ENCODE data around the gene TNF. TPM values are rescaled to one million over a fixed set of nuclear protein-coding genes. Genes with fewer than 3 reads are reported as not detected.

The TNF gene
- total and polyA plus RNA-seq, 2 of the 13 experiments (the other 11 are each of a cell fraction or from before 2014, with no cell fraction given): not detected

DNA sequence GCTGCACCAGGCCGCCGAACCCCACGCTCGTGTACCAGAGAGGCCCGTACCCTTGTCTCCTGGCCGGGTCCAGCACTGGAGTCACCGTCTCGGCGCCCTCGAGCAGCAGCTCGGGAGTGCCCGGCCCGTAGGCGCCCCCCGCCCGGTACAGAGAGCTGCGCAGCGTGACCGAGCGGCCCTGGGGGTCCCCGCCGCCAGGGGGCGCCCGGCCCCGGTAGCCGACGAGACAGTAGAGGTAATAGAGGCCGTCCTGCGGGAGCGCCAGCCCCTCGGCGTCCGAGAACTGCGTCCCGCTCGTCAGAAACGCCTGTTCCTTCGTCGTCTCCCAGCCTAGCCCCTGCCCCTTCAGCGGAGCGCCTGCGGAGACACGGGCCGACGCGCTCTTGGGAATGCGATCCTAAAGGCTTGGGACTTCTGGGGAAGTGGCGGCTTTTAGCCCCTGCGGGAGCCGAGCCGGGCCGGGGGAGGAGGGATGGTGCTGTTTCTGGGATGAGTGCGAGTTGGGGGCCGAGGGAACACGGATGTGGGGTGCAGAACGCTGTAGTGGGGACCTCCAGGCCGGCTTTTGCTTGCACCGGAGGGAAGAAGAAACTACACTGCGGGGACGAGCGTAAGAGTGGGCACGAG, 5.6 kb downstream of the TNF start (continued):
- TF ChIP-seq ZNF883 (CRISPR knock-in tag; IDR thresholded peaks at IDR 0.05; ENCODE audit: not compliant biosample characterization) (peak; percentile 62), HNRNPUL1 (IDR thresholded peaks at IDR 0.05; ENCODE audit: low read depth, low read length) (no peak), ZBTB7B (CRISPR knock-in tag; IDR thresholded peaks at IDR 0.05) (peak; percentile 99), MED1 (CRISPR knock-in tag; IDR thresholded peaks at IDR 0.05) (peak; percentile 36; the same call in 1 of the 2 replicates), GFI1 (CRISPR knock-in tag; IDR thresholded peaks at IDR 0.05; ENCODE audit: borderline replicate concordance) (no peak), NBN (conservative IDR thresholded peaks at IDR 0.05) (no peak), SRY (CRISPR knock-in tag; IDR thresholded peaks at IDR 0.05) (peak; percentile 56; the same call in 1 of the 2 replicates), ARNTL (CRISPR knock-in tag; IDR thresholded peaks at IDR 0.05) (peak; percentile 51; the same call in 1 of the 2 replicates), RFX3 (CRISPR knock-in tag; IDR thresholded peaks at IDR 0.05) (no peak), GPN1 (CRISPR knock-in tag; IDR thresholded peaks at IDR 0.05; ENCODE audit: borderline replicate concordance) (peak; percentile 26; the same call in 1 of the 2 replicates), DNMT3B (CRISPR knock-in tag; conservative IDR thresholded peaks at IDR 0.05) (no peak), U2AF1 (optimal IDR thresholded peaks at IDR 0.05; ENCODE audit: low read depth, low read length) (peak; percentile 60), ZNF816 (CRISPR knock-in tag; IDR thresholded peaks at IDR 0.05; ENCODE audit: borderline replicate concordance) (no peak), EHMT2 (IDR thresholded peaks at IDR 0.05; ENCODE audit: borderline replicate concordance, low read depth, low read length) (no peak), ELF3 (CRISPR knock-in tag; IDR thresholded peaks at IDR 0.05) (no peak; the same call in 1 of the 2 replicates)
- TF ChIP-seq, protein P1, sequence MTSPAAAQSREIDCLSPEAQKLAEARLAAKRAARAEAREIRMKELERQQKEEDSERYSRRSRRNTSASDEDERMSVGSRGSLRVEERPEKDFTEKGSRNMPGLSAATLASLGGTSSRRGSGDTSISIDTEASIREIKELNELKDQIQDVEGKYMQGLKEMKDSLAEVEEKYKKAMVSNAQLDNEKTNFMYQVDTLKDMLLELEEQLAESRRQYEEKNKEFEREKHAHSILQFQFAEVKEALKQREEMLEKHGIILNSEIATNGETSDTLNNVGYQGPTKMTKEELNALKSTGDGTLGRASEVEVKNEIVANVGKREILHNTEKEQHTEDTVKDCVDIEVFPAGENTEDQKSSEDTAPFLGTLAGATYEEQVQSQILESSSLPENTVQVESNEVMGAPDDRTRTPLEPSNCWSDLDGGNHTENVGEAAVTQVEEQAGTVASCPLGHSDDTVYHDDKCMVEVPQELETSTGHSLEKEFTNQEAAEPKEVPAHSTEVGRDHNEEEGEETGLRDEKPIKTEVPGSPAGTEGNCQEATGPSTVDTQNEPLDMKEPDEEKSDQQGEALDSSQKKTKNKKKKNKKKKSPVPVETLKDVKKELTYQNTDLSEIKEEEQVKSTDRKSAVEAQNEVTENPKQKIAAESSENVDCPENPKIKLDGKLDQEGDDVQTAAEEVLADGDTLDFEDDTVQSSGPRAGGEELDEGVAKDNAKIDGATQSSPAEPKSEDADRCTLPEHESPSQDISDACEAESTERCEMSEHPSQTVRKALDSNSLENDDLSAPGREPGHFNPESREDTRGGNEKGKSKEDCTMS (CRISPR knock-in tag; conservative IDR thresholded peaks at IDR 0.05): no peak
- TF ChIP-seq, protein P2, sequence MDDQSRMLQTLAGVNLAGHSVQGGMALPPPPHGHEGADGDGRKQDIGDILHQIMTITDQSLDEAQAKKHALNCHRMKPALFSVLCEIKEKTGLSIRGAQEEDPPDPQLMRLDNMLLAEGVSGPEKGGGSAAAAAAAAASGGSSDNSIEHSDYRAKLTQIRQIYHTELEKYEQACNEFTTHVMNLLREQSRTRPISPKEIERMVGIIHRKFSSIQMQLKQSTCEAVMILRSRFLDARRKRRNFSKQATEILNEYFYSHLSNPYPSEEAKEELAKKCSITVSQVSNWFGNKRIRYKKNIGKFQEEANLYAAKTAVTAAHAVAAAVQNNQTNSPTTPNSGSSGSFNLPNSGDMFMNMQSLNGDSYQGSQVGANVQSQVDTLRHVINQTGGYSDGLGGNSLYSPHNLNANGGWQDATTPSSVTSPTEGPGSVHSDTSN (CRISPR knock-in tag; IDR thresholded peaks at IDR 0.05; ENCODE audit: borderline replicate concordance): no peak
- TF ChIP-seq, protein P3, sequence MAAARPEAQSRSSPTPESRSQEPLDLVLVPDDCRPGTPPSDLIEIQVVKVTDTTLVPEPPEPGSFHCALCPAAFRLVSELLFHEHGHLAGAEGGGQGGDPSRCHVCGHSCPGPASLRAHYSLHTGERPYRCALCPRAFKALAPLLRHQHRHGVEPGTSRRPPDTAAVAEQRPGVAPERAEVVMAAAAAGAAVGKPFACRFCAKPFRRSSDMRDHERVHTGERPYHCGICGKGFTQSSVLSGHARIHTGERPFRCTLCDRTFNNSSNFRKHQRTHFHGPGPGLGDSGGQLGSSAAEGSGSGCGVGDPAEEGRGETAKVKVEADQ (CRISPR knock-in tag; IDR thresholded peaks at IDR 0.05; ENCODE audit: borderline replicate concordance): no peak
- TF ChIP-seq, protein P4, sequence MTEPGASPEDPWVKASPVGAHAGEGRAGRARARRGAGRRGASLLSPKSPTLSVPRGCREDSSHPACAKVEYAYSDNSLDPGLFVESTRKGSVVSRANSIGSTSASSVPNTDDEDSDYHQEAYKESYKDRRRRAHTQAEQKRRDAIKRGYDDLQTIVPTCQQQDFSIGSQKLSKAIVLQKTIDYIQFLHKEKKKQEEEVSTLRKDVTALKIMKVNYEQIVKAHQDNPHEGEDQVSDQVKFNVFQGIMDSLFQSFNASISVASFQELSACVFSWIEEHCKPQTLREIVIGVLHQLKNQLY (CRISPR knock-in tag; IDR thresholded peaks at IDR 0.05): peak; percentile 48; the same call in 1 of the 2 replicates
- TF ChIP-seq, protein P5, sequence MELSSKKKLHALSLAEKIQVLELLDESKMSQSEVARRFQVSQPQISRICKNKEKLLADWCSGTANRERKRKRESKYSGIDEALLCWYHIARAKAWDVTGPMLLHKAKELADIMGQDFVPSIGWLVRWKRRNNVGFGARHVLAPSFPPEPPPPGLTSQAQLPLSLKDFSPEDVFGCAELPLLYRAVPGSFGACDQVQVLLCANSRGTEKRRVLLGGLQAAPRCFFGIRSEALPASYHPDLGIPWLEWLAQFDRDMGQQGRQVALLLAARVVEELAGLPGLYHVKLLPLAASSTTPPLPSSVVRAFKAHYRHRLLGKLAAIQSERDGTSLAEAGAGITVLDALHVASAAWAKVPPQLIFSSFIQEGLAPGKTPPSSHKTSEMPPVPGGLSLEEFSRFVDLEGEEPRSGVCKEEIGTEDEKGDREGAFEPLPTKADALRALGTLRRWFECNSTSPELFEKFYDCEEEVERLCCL (CRISPR knock-in tag; IDR thresholded peaks at IDR 0.05; ENCODE audit: borderline replicate concordance): no peak
